ENCODE measurements around the gene SELENOO.

DNA sequence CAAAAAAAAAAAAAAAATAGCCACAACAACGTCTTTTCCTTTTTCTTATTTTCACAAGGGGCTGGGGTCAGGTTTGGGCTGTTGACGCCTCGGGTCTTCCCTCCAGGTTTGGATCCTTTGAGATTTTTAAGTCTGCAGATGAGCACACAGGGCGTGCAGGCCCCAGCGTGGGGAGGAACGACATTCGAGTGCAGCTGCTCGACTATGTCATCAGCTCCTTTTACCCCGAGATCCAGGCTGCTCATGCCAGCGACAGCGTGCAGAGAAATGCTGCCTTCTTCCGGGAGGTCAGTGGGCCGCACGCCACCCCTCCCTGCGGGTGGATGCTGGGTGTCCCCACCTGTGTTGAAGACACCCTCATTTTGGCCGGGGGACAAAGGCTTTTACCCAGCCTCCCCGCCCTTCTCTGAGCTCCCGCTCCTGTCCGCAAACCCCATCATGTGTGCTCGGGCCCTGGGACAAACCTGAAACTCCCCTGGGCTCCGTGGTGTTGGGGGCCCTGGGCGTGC is 7.7 kb downstream of the SELENOO start:
- TF ChIP-seq, protein P1, sequence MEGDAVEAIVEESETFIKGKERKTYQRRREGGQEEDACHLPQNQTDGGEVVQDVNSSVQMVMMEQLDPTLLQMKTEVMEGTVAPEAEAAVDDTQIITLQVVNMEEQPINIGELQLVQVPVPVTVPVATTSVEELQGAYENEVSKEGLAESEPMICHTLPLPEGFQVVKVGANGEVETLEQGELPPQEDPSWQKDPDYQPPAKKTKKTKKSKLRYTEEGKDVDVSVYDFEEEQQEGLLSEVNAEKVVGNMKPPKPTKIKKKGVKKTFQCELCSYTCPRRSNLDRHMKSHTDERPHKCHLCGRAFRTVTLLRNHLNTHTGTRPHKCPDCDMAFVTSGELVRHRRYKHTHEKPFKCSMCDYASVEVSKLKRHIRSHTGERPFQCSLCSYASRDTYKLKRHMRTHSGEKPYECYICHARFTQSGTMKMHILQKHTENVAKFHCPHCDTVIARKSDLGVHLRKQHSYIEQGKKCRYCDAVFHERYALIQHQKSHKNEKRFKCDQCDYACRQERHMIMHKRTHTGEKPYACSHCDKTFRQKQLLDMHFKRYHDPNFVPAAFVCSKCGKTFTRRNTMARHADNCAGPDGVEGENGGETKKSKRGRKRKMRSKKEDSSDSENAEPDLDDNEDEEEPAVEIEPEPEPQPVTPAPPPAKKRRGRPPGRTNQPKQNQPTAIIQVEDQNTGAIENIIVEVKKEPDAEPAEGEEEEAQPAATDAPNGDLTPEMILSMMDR (IDR thresholded peaks at IDR 0.05), result no peak
- TF ChIP-seq POLR2A (IDR thresholded peaks at IDR 0.05), result no peak
